HG02973 (cell line): ENCODE data around the gene TRPM8.

Experiments
- ATAC-seq: cut with Tn5 transposase; IDR thresholded peaks from one replicate; pipeline ENCODE4 v1.9.1; 2021; ENCODE audit warnings: moderate library complexity; ENCODE audit not compliant: unreplicated experiment

TRPM8 gene

DNA sequence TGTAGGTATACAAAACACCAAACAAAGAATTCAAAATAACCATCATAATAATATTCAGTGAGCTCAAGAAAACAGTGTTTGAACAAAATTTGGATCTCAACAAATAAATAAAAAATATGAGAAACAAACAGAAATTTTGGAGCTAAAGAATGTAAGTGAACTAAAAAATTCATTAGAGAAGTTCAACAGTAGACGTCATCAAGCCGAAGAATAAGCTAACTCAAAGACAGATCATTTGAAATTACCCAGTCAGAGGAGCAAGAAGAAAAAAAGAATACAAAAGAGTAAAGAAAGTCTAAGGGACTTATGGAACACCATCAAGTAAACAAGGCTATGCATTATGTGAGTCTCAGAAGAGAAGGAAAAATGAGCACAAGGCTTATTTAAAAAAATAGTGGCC, 116.7 kb downstream of the TRPM8 start:
- no peak for ATAC-seq

GRCh38 chr2:234038076-234038802, 121.1 kb downstream of the TRPM8 start:
- no peak for ATAC-seq

DNA sequence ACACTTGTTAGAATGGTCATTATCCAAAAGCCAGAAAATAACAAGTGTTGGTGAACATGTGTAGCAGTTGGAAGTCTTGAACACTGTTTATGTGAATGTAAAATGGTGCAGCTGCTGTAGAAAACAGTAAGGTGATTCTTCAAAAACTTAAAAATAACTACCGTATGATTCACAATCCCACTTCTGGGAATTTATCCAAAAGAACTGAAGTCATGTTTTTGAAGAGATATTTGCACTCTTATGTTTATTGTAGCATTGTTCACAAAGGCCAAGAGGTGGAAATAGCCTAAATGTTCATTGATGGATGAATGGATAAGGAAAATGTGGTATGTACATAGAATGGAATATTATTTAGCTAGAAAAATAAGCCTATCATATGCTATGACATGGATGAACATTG, 127.0 kb downstream of the TRPM8 start:
- no peak for ATAC-seq

DNA sequence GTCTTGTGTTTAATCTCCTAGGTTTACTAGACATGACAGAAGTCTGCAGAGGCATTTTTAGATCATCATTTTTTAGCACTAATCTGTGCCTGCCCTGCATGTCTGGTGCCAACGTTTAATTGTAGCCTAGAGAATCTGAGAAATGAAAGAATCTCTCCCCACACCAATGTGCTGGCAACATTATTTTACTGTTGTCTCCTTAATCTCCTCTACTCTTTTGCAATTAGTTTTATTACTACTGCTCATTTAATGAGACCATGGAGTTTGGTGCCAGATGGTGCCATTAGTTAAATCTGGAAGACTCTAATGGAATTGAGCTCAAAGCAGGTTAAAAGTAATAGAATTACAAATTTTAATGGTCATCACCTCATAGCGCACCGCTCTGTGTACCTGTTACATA, 129.3 kb downstream of the TRPM8 start:
- no peak for ATAC-seq

- ATAC-seq, result no peak
Observed at GRCh38 chr2:234047361-234047760, 130.2 kb downstream of the TRPM8 start.

DNA sequence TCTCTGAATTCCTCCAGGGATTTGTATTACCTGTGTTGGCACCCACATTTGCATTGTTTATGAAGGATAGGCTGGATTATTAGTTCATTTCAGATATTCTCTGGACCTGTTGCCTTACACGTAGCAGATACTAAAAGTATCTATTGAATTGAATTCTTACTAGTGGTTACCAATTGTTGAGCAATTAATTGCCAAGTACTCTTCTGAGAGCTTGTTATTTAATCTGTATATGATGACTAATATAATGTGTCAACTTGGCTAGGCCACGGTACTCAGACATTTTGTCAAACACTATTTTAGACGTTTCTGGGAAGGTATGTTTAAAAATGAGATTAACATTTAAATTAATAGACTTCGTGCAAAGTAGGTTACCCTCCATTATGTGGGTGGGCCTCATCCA, 130.9 kb downstream of the TRPM8 start:
- ATAC-seq, result no peak

GRCh38 chr2:234050455-234051135, 133.4 kb downstream of the TRPM8 start, which contains the start of gene SPP2:
Gene SPP2 (plus strand): TSS chr2:234050702. CDS start chr2:234050787, 85 bp downstream.
- ATAC-seq, result no peak

DNA sequence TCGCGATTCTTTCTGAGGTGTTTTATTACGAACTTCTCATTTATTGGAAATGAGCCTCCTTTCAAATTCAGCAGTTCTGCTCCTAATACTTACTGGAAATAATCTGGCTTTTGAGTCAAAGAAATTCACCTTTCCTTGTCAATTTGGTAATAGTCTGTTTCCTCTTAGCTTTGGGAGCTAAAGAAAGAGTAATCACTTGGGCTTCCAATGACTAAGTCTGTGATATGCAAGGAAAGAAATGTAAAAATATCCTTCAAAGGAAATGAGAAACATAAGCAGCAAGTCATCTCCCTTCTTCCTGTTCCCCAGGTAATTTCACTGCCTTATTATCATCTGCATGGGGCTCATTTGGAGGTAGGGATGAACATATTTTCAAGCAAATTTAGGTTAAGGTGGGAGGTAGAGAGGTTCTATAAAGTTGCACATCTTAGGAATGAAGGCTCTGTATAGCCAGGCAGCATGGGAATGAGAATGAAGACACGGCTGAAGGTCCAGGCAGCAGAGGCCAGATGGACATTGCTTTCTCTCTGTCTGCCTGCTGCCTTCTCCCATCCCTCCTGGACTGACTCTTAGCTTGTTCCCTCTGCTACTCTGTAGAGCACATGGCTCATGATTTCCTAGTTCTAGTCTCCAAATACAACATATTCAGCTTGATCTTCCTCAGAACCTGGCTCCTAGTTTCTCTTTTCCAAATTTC, 134.3 kb downstream of the TRPM8 start:
- ATAC-seq, result no peak

DNA sequence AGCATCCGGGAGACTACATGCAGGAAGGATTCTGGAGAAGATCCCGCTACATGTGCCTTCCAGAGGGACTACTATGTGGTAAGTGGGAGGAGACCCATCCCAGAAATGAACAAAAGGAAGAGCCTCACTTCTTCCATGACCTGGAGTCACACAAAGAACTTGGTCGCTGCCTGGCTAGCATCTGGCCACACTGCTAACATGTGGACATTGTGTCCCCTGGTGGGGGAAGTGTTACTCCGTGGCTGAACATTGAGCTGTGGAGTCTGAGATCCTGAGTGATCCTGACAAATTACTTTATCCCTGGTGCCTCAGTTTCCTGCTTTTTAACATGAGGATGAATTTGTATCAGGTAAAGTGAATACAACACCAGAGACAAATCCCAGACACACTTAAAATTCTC, 141.7 kb downstream of the TRPM8 start:
- ATAC-seq, result no peak

DNA sequence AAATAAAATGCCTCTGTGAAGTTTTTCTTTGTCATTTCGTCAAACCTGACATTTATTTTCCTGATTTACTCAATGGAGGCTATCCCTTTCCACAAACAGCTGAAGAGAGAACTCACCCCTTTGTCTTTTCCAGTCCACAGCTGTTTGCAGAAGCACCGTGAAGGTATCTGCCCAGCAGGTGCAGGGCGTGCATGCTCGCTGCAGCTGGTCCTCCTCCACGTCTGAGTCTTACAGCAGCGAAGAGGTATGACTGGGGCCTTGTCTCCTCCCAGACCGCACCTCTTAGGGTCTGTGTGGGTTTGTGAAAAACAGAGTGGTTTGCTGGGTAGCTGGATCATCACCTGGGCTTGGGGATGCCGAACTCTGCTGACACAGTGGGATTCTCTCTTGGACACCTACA, 143.1 kb downstream of the TRPM8 start:
- no peak for ATAC-seq

DNA sequence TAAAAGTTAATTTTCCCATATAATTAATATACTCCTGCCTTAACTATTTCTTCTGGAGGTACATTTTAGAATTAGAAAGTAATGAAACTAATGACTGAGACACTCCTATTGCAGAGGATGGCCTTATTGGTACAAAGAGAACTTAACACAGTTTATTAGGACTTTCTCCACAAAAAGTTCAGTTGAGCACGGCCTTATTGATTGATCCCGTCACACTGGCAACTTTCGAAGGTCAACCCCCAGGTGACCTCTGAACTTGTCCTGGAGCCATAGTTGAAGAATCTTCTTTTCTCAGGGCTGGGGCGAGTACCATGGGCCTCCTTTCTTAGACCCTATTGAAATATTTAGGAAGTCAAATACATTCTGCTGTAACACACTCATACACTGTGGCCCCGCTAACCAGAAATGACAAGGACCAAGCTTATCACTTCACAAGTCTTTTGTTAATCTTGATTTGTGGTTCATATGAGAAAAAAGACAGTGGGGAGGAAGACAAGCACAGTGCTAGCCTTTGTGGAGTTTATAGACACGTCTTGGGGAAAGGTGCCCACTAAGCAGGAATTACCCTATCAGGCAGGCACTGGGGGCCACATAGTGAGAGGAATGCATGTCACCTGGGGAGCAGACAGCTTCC, 144.6 kb downstream of the TRPM8 start:
- no peak for ATAC-seq

DNA sequence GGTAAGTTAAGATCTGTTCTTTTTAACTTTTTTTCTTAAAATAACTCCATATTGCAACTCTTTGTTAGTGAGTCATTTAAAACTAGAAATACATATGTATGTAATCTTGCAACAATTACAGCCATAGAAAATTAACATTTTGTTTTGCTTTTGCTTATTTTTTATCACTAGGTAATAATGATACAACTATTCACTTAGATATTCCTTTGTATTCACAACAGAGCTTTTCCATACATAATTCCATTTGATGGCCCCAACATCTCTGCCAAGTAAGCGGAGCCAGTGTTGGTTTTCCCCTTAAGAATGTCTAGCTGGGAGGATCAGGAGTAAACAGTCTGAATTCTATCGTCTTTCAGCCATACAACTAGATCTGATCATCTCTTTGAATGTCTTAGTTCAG, 149.4 kb downstream of the TRPM8 start:
- no peak for ATAC-seq
